HEK293 (cell line): ENCODE results near the gene SHLD1.

Experiments
- CTCF ChIA-PET: fragments of 350-600 bp; formaldehyde crosslinking; extraction: SDS; loops from one replicate; lab custom pipeline; 2021; ENCODE audit warnings: antibody characterized with exemption; lab: Yijun Ruan, JAX
- POLR2A ChIA-PET: fragments of 300-600 bp; formaldehyde crosslinking; extraction: SDS; loops from one replicate; lab custom pipeline; 2020; ENCODE audit warnings: antibody characterized with exemption, inconsistent platforms; lab: Yijun Ruan, JAX
- H3K27ac ChIP-seq: fragments of 200-500 bp; sonication (Bioruptor generic); 2 replicates; pipeline ENCODE4 v1.5.1; 2014; ENCODE audit warnings: low read depth, low read length, control low read depth, inconsistent platforms; ENCODE audit errors: extremely low read depth
- H3K36me3 ChIP-seq, 2 experiments: fragments of 200-500 bp in 1 of 2; sonication (Bioruptor generic) in 1 of 2; 1 replicate in 1 of 2; 2 replicates in 1 of 2; pipeline ENCODE4 v1.5.1; 2014 to 2017; ENCODE audit warnings: inconsistent platforms in 2 of 2, low read length in 2 of 2; ENCODE audit not compliant: control insufficient read depth in 2 of 2, insufficient read depth in 1 of 2
- H3K4me1 ChIP-seq: fragments of 200-500 bp; sonication (Bioruptor generic); 2 replicates; pipeline ENCODE4 v1.5.1; 2014; ENCODE audit warnings: mild to moderate bottlenecking, low read length, inconsistent platforms; ENCODE audit not compliant: control insufficient read depth, insufficient read depth
- H3K4me3 ChIP-seq: 2 replicates; pipeline ENCODE4 v1.5.1; 2011; ENCODE audit warnings: low read depth, mild to moderate bottlenecking, control low read depth, low read length, moderate library complexity
- H3K9me3 ChIP-seq: fragments of 200-500 bp; sonication (Bioruptor generic); 2 replicates; pipeline ENCODE4 v1.5.1; 2014; ENCODE audit warnings: low read depth, low read length, inconsistent platforms; ENCODE audit not compliant: control insufficient read depth, insufficient read depth
- KLF17 ChIP-seq: fragments of 450-650 bp; formaldehyde crosslinking; IDR thresholded peaks from 2 replicates; pipeline ENCODE4 v1.5.1; 2016; ENCODE audit warnings: missing biosample characterization, missing genetic modification characterization
- KLF8 ChIP-seq: fragments of 450-650 bp; formaldehyde crosslinking; IDR thresholded peaks from 2 replicates; pipeline ENCODE4 v1.5.1; 2016; ENCODE audit warnings: missing biosample characterization, missing genetic modification characterization
- SP7 ChIP-seq: fragments of 450-650 bp; formaldehyde crosslinking; IDR thresholded peaks from 2 replicates; pipeline ENCODE4 v1.5.1; 2016; ENCODE audit warnings: missing biosample characterization, missing genetic modification characterization
- ZBTB49 ChIP-seq: fragments of 450-650 bp; formaldehyde crosslinking; IDR thresholded peaks from 2 replicates; pipeline ENCODE4 v1.5.1; 2016; ENCODE audit warnings: missing biosample characterization, missing genetic modification characterization, low read depth
- ZNF112 ChIP-seq: fragments of 450-650 bp; formaldehyde crosslinking; IDR thresholded peaks from 2 replicates; pipeline ENCODE4 v1.5.0; 2017; ENCODE audit warnings: missing biosample characterization, missing genetic modification characterization
- ZNF354C ChIP-seq: fragments of 450-650 bp; formaldehyde crosslinking; IDR thresholded peaks from 2 replicates; pipeline ENCODE4 v1.5.1; 2016; ENCODE audit warnings: missing biosample characterization, missing genetic modification characterization, low read depth, borderline replicate concordance
- ZNF658 ChIP-seq: fragments of 450-650 bp; formaldehyde crosslinking; IDR thresholded peaks from 2 replicates; pipeline ENCODE4; 2016; ENCODE audit warnings: missing biosample characterization, missing genetic modification characterization
- ZNF747 ChIP-seq: fragments of 450-650 bp; formaldehyde crosslinking; IDR thresholded peaks from 2 replicates; pipeline ENCODE4 v1.5.1; 2016; ENCODE audit warnings: missing biosample characterization, missing genetic modification characterization

SHLD1 gene

DNA sequence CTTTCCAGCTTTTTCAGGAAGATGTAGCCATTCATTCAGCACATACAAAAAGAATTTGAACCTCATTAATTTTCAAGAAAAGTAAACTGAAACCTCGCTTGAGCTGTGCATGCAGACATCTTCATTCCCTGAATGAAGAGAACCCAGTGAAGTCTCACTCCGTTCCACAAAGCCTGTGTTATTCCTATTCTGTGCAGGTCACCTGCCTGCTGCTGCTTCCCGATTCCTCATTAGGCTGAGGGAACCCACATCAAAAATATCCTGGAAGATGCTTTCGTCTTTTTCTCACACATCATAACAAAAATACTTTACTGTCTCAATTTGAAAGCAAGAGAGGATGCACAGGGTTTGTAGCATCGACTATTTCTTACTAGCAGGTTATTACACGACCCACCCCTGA lies 160.0 kb downstream of the SHLD1 start:
- ChIA-PET CTCF (interaction anchor here (0.7 kb wide), 2 partner anchors 70 to 659 kb away, joined by 4 to 9 read pairs; no protein-coding TSS in a partner anchor), POLR2A (interaction anchor here (0.6 to 0.7 kb wide), 2 partner anchors 12 to 162 kb away, joined by 3 to 8 read pairs; no protein-coding TSS in a partner anchor)
- Histone ChIP-seq H3K9me3 (no peaks in the 10 kb centered on the region), H3K4me1 (peaks cover 3% of the 10 kb centered on the region; the same call in 1 of the 2 replicates), H3K36me3 (no peaks in the 10 kb centered on the region), H3K4me3 (no peak overlapping the region)
- TF ChIP-seq KLF8 (tag by site-specific recombination) (no peak), ZNF658 (tag by site-specific recombination) (no peak), ZNF747 (tag by site-specific recombination) (no peak), ZNF354C (tag by site-specific recombination) (no peak), ZNF112 (tag by site-specific recombination) (no peak), ZBTB49 (tag by site-specific recombination) (no peak)
- TF ChIP-seq, all 188 proteins: peak for 0
- H3K27ac ChIP-seq: no peak overlapping the region

DNA sequence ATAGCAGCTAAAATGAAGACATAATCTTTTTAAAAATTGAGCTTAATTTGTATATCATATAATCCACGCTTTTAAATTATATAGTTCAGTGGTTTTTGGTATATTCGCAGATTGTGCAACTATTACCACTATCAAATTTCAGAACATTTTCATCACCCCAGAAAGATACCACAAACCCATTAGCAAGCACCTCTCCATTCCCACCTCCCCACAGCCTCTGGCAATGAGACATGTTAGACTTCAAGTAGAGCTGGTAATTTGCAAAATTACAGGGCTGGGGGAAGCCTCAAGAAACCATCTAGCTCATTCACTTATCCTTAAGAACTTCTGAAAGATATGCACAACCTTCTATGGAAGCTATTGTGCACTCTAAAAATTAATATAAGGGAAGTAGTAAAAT lies 163.0 kb downstream of the SHLD1 start:
- Histone ChIP-seq H3K4me1 (peaks cover 3% of the 10 kb centered on the region; the same call in 1 of the 2 replicates), H3K27ac (no peak overlapping the region), H3K9me3 (no peaks in the 10 kb centered on the region), H3K36me3 (no peaks in the 10 kb centered on the region), H3K4me3 (no peak overlapping the region)
- CTCF ChIA-PET: no interaction called here
- POLR2A ChIA-PET: no interaction called here
- TF ChIP-seq KLF17 (tag by site-specific recombination) (no peak), SP7 (tag by site-specific recombination) (peak; percentile 56)
